IMR-90 (cell line): ENCODE measurements around the gene RALGAPA1.

ENCODE experiments used
- CHD1 ChIP-seq: IDR thresholded peaks from 2 replicates; pipeline ENCODE4 v1.6.1; 2012; ENCODE audit warnings: low read depth, low read length, improper control_type of control experiment
- FOS ChIP-seq: fragments of 150-350 bp; IDR thresholded peaks from 2 replicates; pipeline ENCODE4 v1.6.1; 2016; ENCODE audit warnings: low read depth, low read length
- POLR2A ChIP-seq: IDR thresholded peaks from 2 replicates; pipeline ENCODE4 v1.6.1; 2012; ENCODE audit warnings: mild to moderate bottlenecking, low read depth, low read length
- SMC3 ChIP-seq: fragments of 150-350 bp; IDR thresholded peaks from 2 replicates; pipeline ENCODE4 v1.6.1; 2016; ENCODE audit warnings: low read depth, mild to moderate bottlenecking, antibody characterized with exemption, low read length, moderate library complexity
- TF ChIP-seq, protein P1 (sequence below): conservative IDR thresholded peaks from 2 replicates; pipeline ENCODE4 v1.5.1; 2012; ENCODE audit warnings: mild to moderate bottlenecking, low read depth, low read length, improper control_type of control experiment

DNA sequence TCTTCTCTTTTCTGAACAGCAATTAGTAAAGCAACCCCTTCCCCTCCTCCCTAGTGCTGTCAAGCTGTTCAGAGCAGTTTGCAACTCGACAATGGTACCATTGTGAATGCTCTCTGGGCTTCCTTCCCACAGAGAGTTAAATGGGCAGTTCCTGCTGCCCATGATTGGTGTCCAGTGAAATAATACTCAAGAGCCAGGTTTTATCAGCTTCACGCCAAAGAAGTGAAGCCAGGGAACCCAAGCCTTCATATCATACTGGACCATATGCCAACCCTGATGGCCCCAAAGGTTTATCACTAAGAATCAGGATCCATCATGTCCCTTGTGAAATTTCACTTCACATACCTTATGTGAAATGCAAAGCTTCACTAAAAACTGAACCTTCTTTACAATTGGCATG lies 250.4 kb downstream of the RALGAPA1 start:
- TF ChIP-seq POLR2A (no peak), FOS (no peak), SMC3 (no peak), CHD1 (no peak)
- TF ChIP-seq, protein P1, sequence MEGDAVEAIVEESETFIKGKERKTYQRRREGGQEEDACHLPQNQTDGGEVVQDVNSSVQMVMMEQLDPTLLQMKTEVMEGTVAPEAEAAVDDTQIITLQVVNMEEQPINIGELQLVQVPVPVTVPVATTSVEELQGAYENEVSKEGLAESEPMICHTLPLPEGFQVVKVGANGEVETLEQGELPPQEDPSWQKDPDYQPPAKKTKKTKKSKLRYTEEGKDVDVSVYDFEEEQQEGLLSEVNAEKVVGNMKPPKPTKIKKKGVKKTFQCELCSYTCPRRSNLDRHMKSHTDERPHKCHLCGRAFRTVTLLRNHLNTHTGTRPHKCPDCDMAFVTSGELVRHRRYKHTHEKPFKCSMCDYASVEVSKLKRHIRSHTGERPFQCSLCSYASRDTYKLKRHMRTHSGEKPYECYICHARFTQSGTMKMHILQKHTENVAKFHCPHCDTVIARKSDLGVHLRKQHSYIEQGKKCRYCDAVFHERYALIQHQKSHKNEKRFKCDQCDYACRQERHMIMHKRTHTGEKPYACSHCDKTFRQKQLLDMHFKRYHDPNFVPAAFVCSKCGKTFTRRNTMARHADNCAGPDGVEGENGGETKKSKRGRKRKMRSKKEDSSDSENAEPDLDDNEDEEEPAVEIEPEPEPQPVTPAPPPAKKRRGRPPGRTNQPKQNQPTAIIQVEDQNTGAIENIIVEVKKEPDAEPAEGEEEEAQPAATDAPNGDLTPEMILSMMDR: no peak
